Fibroblast of skin of back (primary cell): ENCODE results near the gene SPX. TPM values are rescaled to one million over a fixed set of nuclear protein-coding genes. Genes with fewer than 3 reads are reported as not detected.

Experiments used
- DNase-seq: peaks from one replicate; pipeline ENCODE4 v3.0.0-alpha.2; 2013
- polyA plus RNA-seq, 2 experiments: library from polyadenylated mRNA; unstranded; fragments of 120-200 nt; gene quantifications; one replicate each; pipeline ENCODE4 v1.2.1, GENCODE V29; 2013; ENCODE audit not compliant: insufficient read length in 2 of 2

SPX gene
- 0.51 TPM for polyA plus RNA-seq (2013, experiment 1 of 2; ENCODE audit: insufficient read length)
- polyA plus RNA-seq (2013, experiment 2 of 2; ENCODE audit: insufficient read length): 0.24 TPM

- peak; percentile 28 for DNase-seq
Measured at GRCh38 chr12:21526053-21526452, at the start of gene SPX. SPX (plus strand) TSS chr12:21526296; CDS start chr12:21526473, 177 bp downstream.

GRCh38 chr12:21476949-21477348 lies 49.1 kb upstream of the SPX start:
- DNase-seq: peak; percentile 78

- DNase-seq: no peak
Measured at GRCh38 chr12:21478756-21479455, 47.2 kb upstream of the SPX start.

GRCh38 chr12:21483531-21483930 lies 42.6 kb upstream of the SPX start:
- DNase-seq: no peak

- DNase-seq: no peak
Measured at GRCh38 chr12:21485998-21486397, 40.1 kb upstream of the SPX start.

- DNase-seq: no peak
Measured at GRCh38 chr12:21499765-21500164, 26.3 kb upstream of the SPX start.

- DNase-seq: no peak
Measured at GRCh38 chr12:21500786-21501257, 25.3 kb upstream of the SPX start.

- DNase-seq: peak; percentile 99
Measured at GRCh38 chr12:21501258-21502163, 24.6 kb upstream of the SPX start, which contains the start of the genes GOLT1B and RECQL. GOLT1B (plus strand) TSS chr12:21501789; CDS start chr12:21501924, 135 bp downstream. RECQL (minus strand) TSS chr12:21501635; CDS start chr12:21499570, 2,065 bp downstream.

- DNase-seq: peak; percentile 52
Measured at GRCh38 chr12:21502164-21502496, 24.0 kb upstream of the SPX start.

GRCh38 chr12:21502872-21503271 lies 23.2 kb upstream of the SPX start:
- DNase-seq: no peak

GRCh38 chr12:21505888-21506287 lies 20.2 kb upstream of the SPX start:
- no peak for DNase-seq

GRCh38 chr12:21507849-21508248 lies 18.2 kb upstream of the SPX start:
- DNase-seq: no peak

- no peak for DNase-seq
Measured at GRCh38 chr12:21509768-21510167, 16.3 kb upstream of the SPX start.

GRCh38 chr12:21516281-21516680 lies 9.8 kb upstream of the SPX start:
- DNase-seq: no peak

GRCh38 chr12:21518451-21518850 lies 7.6 kb upstream of the SPX start:
- no peak for DNase-seq

- no peak for DNase-seq
Measured at GRCh38 chr12:21521541-21521940, 4.6 kb upstream of the SPX start.

- no peak for DNase-seq
Measured at GRCh38 chr12:21523148-21523547, 2.9 kb upstream of the SPX start.

GRCh38 chr12:21526721-21527345 lies 737 bp downstream of the SPX start:
- no peak for DNase-seq

GRCh38 chr12:21527451-21528180 lies 1.5 kb downstream of the SPX start:
- peak; percentile 60 for DNase-seq

- no peak for DNase-seq
Measured at GRCh38 chr12:21528953-21529352, 2.9 kb downstream of the SPX start.

GRCh38 chr12:21529456-21529855 lies 3.4 kb downstream of the SPX start:
- no peak for DNase-seq

- no peak for DNase-seq
Measured at GRCh38 chr12:21538061-21538653, 12.1 kb downstream of the SPX start.
